Spleen (tissue), 7 donors: ENCODE data around the gene PHPT1.

Experiments used
- CTCF ChIP-seq, 11 experiments: fragments of 200-600 bp in 7 of 11; fragments of 450-650 bp in 4 of 11; sonication (generic) in 4 of 11; IDR thresholded peaks in 8 of 11; conservative IDR thresholded peaks in 3 of 11; 1 replicate in 7 of 11; 2 replicates in 4 of 11; pipeline versions ENCODE4 v1.4.0 to v1.8.0; 2016 to 2021; ENCODE audit warnings: antibody characterized with exemption in 11 of 11, inconsistent platforms in 4 of 11, mild to moderate bottlenecking in 1 of 11
- POLR2A ChIP-seq, 3 donors: fragments of 450-650 bp; IDR thresholded peaks; one replicate each; pipeline ENCODE4 v1.5.1; 2017; ENCODE audit warnings: antibody characterized with exemption in 3 of 3, mild to moderate bottlenecking in 1 of 3
- POLR2AphosphoS5 ChIP-seq, 3 donors: sonication (generic); formaldehyde crosslinking; IDR thresholded peaks; one replicate each; pipeline ENCODE4 v1.5.1; 2017; ENCODE audit warnings: antibody characterized with exemption in 3 of 3
- donor health status: DM: no; HTN: no; CAD: no; lungs with moderate emphysema.
- donor health status: DM: no; HTN: no; CAD: no.
- donor health status: DM: no; HTN: no; CAD: no.

DNA sequence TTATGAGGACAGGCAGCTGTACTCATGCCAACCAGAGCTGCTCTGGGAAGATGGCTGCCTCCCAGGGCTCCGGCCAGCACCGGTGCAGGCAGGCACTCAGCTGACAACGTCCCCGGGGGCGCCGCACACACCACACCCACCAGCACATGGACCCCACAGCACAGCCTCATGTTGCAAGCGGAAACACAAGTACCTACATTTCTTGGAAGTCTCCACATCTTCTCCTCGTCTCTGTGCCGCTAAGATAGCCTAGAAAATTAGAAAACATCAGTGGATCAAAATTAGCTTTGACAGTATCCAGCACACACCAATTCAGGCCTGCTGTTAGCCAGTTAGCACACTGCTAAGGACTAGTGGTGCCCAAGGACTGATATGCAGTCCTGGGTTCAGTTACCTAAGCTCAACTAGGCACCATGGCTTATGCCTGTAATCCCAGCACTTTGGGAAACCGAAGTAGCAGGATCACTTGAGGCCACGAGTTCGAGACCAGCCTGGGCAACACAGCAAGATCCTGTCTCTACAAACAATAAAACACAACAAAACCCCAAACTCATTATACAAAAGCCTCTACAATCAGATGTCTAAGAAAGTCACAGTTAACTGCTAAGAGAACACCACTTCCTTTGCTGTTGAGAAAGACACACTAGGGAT is 14.5 kb downstream of the PHPT1 start:
- TF ChIP-seq POLR2A (IDR thresholded peaks at IDR 0.05) (no peak), CTCF (IDR thresholded peaks at IDR 0.05 in 8 of 11, conservative IDR thresholded peaks at IDR 0.05 in 3 of 11) (no peak), POLR2AphosphoS5 (IDR thresholded peaks at IDR 0.05) (no peak)
